Ascending aorta (tissue), 2 donors: ENCODE measurements around the gene RYR3. TPM values are rescaled to one million over a fixed set of nuclear protein-coding genes. Genes with fewer than 3 reads are reported as not detected.

Experiments
- DNase-seq, 2 donors: peaks; one replicate each; pipeline ENCODE4 v3.0.0-alpha.2; 2019; ENCODE audit warnings: low spot score in 2 of 2
- H3K27ac ChIP-seq, 2 donors: fragments of 200-600 bp; sonication (generic); one replicate each; pipeline ENCODE4 v1.5.1; 2016 to 2017; ENCODE audit warnings: mild to moderate bottlenecking in 1 of 2
- H3K27me3 ChIP-seq: fragments of 200-600 bp; sonication (generic); one replicate; pipeline ENCODE4 v1.5.1; 2017
- H3K36me3 ChIP-seq, 2 donors: fragments of 200-600 bp; sonication (generic); one replicate each; pipeline ENCODE4 v1.5.1; 2016
- H3K4me1 ChIP-seq, 2 donors: fragments of 200-600 bp; sonication (generic); one replicate each; pipeline ENCODE4 v1.5.1; 2016 to 2017; ENCODE audit warnings: mild to moderate bottlenecking in 1 of 2
- H3K4me3 ChIP-seq, 2 donors: fragments of 200-600 bp; sonication (generic); one replicate each; pipeline ENCODE4 v1.5.1; 2016 to 2017; ENCODE audit warnings: mild to moderate bottlenecking in 1 of 2
- H3K9me3 ChIP-seq, 2 donors: fragments of 200-600 bp; sonication (generic); one replicate each; pipeline ENCODE4 v1.5.1; 2016
- intact Hi-C: fragments of 100-400 bp; cut with DNase I; formaldehyde crosslinking; loops from one replicate; pipeline ENCODE4 v1.15.1; 2023
- total RNA-seq: library from RNA; depleted of rRNA; stranded (reverse); fragments of >200 nt; gene quantifications from one replicate; pipeline ENCODE4 v1.1.0, GENCODE V29; 2016
- TF ChIP-seq, protein P1 (sequence below), 3 experiments: fragments of 200-600 bp in 2 of 3; fragments of 450-650 bp in 1 of 3; sonication (generic) in 2 of 3; IDR thresholded peaks; one replicate each; pipeline ENCODE4 v1.5.1; 2016 to 2019; ENCODE audit warnings: antibody characterized with exemption in 3 of 3, mild to moderate bottlenecking in 1 of 3, moderate library complexity in 1 of 3

Gene RYR3
- total RNA-seq, 1 donor from 2014 or later: 3.1 TPM

DNA sequence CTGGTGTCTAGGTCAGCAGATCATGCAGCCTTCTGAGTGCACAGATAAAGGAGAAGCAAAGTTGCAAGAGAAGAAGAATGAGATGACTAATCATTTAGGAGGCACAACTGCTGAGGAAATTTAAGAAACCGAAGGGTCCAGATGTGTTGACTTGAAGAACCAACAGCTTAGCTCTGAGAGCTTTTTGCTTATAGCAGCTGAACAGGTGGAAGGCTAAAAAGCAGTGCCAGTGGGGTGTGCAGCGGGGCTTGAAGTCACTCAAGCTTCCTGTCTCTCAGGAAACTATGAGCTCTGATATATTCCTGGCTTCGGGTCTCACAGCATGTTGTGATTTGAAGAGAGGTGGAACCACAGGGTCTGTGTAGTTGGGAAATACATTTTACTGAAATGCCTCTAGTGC lies 305.7 kb downstream of the RYR3 start:
- H3K36me3 ChIP-seq: no peaks in the 10 kb centered on the region
- H3K4me3 ChIP-seq: no peak overlapping the region
- intact Hi-C loops: no loop called here
- TF ChIP-seq, protein P1, sequence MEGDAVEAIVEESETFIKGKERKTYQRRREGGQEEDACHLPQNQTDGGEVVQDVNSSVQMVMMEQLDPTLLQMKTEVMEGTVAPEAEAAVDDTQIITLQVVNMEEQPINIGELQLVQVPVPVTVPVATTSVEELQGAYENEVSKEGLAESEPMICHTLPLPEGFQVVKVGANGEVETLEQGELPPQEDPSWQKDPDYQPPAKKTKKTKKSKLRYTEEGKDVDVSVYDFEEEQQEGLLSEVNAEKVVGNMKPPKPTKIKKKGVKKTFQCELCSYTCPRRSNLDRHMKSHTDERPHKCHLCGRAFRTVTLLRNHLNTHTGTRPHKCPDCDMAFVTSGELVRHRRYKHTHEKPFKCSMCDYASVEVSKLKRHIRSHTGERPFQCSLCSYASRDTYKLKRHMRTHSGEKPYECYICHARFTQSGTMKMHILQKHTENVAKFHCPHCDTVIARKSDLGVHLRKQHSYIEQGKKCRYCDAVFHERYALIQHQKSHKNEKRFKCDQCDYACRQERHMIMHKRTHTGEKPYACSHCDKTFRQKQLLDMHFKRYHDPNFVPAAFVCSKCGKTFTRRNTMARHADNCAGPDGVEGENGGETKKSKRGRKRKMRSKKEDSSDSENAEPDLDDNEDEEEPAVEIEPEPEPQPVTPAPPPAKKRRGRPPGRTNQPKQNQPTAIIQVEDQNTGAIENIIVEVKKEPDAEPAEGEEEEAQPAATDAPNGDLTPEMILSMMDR (IDR thresholded peaks at IDR 0.05): no peak
- no peaks in the 10 kb centered on the region for H3K9me3 ChIP-seq
- no peak overlapping the region for H3K27ac ChIP-seq
- H3K4me1 ChIP-seq: no peaks in the 10 kb centered on the region
- DNase-seq: no peak
- H3K27me3 ChIP-seq: no peaks in the 10 kb centered on the region

DNA sequence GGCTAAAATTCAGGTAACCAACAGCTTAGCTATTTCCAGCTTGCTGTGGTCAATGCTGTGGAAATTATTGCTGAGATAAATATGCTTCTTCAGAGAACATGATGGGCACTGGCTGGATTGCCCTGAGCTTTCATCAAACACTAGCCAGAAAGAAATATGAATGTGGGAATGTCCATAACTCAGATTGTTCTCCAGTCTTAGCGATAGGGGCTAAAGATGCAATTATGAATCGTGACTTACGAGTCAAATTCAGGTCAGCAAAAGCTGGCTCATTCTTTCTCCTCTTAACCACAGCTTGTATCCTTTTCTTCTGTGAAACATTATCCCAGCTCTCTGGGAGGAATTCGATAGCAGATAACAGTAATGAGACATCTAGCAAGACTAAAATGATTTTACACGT lies 307.6 kb downstream of the RYR3 start:
- H3K4me3 ChIP-seq: no peak overlapping the region
- intact Hi-C loops: no loop called here
- H3K36me3 ChIP-seq: no peaks in the 10 kb centered on the region
- no peaks in the 10 kb centered on the region for H3K27me3 ChIP-seq
- H3K4me1 ChIP-seq: no peaks in the 10 kb centered on the region
- no peak for DNase-seq
- H3K27ac ChIP-seq: no peak overlapping the region
- no peaks in the 10 kb centered on the region for H3K9me3 ChIP-seq
- TF ChIP-seq, protein P1 (IDR thresholded peaks at IDR 0.05): no peak

DNA sequence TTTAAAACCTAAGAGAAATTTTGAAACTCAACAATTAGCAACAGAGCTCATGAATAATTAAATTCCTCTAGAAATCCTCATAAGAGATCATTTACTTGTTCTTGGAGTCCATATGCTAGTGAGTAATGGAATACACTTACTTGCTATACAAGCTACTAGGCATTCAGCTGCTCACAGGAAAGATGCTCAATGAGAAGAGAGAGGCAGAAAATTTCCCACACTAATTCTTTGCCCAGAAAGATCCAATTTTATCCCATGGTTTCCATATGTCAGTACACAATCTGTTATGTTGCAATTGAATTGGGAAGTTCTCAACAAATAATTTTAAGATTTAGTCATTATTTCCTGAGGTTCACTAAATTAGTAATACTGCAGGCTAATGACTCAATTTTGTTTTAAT lies 310.4 kb downstream of the RYR3 start:
- TF ChIP-seq, protein P1 (IDR thresholded peaks at IDR 0.05): no peak
- no peaks in the 10 kb centered on the region for H3K27me3 ChIP-seq
- no peak for DNase-seq
- no peaks in the 10 kb centered on the region for H3K36me3 ChIP-seq
- no peaks in the 10 kb centered on the region for H3K4me1 ChIP-seq
- no peak overlapping the region for H3K27ac ChIP-seq
- intact Hi-C loops: no loop called here
- no peak overlapping the region for H3K4me3 ChIP-seq
- no peaks in the 10 kb centered on the region for H3K9me3 ChIP-seq

DNA sequence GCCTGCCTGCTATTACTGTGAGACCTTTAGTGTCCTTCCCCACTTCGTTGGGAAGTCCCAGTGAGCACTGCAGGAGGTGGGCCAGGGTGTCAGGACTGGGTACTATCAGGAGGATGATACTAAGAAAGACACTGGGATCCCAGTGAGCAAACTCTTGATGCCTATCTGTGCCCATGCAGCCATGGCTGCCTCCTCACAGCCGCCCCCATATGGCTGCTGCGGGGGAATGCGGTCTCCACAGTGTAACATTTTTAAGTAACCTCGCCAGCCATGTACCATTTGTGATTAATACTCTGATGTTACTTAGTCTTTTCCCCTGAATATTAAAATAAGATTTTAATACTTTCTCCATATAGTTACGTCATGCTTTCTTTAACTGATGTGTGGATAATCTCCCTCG lies 312.2 kb downstream of the RYR3 start:
- TF ChIP-seq, protein P1 (IDR thresholded peaks at IDR 0.05): no peak
- intact Hi-C loops: no loop called here
- no peaks in the 10 kb centered on the region for H3K27me3 ChIP-seq

DNA sequence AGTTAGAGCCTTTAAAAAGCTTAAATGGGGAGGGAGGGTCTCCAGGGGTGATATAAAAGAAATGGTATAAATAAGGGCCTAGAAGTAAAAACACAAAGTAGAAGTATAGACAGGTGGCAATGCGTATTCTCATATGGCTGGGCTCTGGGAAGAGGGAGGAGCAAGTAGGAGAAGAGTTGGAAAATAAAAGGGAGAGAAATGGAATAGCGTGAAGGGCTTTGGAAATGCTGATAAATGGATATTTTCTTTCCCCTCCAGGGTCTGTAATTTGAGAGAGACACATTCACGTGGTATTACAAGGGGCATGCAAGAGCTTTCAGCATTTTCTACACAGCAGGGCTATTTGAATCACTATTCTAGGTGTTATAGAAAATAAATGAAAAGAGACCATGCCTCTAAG lies 313.7 kb downstream of the RYR3 start:
- no peak overlapping the region for H3K4me3 ChIP-seq
- TF ChIP-seq, protein P1 (IDR thresholded peaks at IDR 0.05): no peak
- H3K4me1 ChIP-seq: no peaks in the 10 kb centered on the region
- no peaks in the 10 kb centered on the region for H3K36me3 ChIP-seq
- H3K9me3 ChIP-seq: no peaks in the 10 kb centered on the region
- H3K27me3 ChIP-seq: no peaks in the 10 kb centered on the region
- intact Hi-C loops: no loop called here
- DNase-seq: no peak
- no peak overlapping the region for H3K27ac ChIP-seq

More for the DNA sequence above, 312.2 kb downstream of the RYR3 start:
- no peak for DNase-seq
- Histone ChIP-seq H3K4me3 (no peak overlapping the region), H3K9me3 (no peaks in the 10 kb centered on the region), H3K4me1 (no peaks in the 10 kb centered on the region), H3K36me3 (no peaks in the 10 kb centered on the region), H3K27ac (no peak overlapping the region)

DNA sequence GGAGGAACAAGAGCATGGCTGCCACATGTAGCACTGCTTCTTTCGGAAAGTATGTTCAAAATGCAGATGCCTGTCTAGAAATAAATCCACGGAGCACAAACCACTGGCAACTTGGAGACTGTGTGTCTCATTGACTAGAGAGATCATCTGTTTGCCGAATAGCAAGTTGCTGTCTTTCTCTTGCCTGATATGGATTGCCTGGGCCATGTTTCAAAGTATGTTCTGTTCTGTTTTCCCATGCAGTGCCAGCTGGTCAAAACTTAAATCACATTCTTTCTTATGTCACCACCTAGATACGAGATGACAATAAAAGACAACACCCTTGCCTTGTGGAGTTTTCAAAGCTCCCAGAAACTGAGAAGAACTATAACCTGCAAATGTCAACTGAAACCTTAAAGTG lies 318.9 kb downstream of the RYR3 start:
- H3K9me3 ChIP-seq: no peaks in the 10 kb centered on the region
- peaks cover 0 to 10% of the 10 kb centered on the region in 2 donors for H3K36me3 ChIP-seq
- no peaks in the 10 kb centered on the region for H3K4me1 ChIP-seq
- DNase-seq: no peak
- no peak overlapping the region for H3K4me3 ChIP-seq
- intact Hi-C loops: no loop called here
- TF ChIP-seq, protein P1 (IDR thresholded peaks at IDR 0.05): no peak
- no peak overlapping the region for H3K27ac ChIP-seq
- no peaks in the 10 kb centered on the region for H3K27me3 ChIP-seq
